Astrocyte (in vitro differentiated cells and primary cell): ENCODE data around the gene SNRNP40. TPM values are rescaled to one million over a fixed set of nuclear protein-coding genes. Genes with fewer than 3 reads are reported as not detected.

Experiments used
- DNase-seq: peaks from one replicate; pipeline ENCODE4 v3.0.0-alpha.2; 2010; ENCODE audit warnings: low read depth
- FAIRE-seq: peaks from 2 replicates; lab custom pipeline; 2011; peaks lifted over from hg19 to GRCh38; lab: Jason Lieb, UNC
- H2AFZ ChIP-seq: 2 replicates; pipeline ENCODE4 v1.6.0; 2012; ENCODE audit warnings: low read depth, low read length, inconsistent platforms
- H3K27ac ChIP-seq: 2 replicates; pipeline ENCODE4 v1.5.1; 2011; ENCODE audit warnings: low read depth, low read length, inconsistent platforms
- H3K27me3 ChIP-seq: 2 replicates; pipeline ENCODE4 v1.6.0; 2011; ENCODE audit warnings: low read length, inconsistent platforms; ENCODE audit not compliant: insufficient read depth
- H3K36me3 ChIP-seq: 2 replicates; pipeline ENCODE4 v1.5.1; 2011; ENCODE audit warnings: low read length, inconsistent platforms; ENCODE audit not compliant: insufficient read depth
- H3K4me1 ChIP-seq: 2 replicates; pipeline ENCODE4 v1.5.1; 2011; ENCODE audit warnings: low read length, inconsistent platforms; ENCODE audit not compliant: insufficient read depth
- H3K4me2 ChIP-seq: 2 replicates; pipeline ENCODE4 v1.6.0; 2012; ENCODE audit warnings: low read length, inconsistent platforms
- H3K4me3 ChIP-seq: 2 replicates; pipeline ENCODE4 v1.5.1; 2011; ENCODE audit warnings: low read depth, mild to moderate bottlenecking, low read length, inconsistent platforms; ENCODE audit not compliant: insufficient read depth
- H3K79me2 ChIP-seq: 2 replicates; pipeline ENCODE4 v1.6.0; 2012; ENCODE audit warnings: mild to moderate bottlenecking, low read length, inconsistent platforms; ENCODE audit not compliant: insufficient read depth
- H3K9ac ChIP-seq: 2 replicates; pipeline ENCODE4 v1.6.0; 2012; ENCODE audit warnings: mild to moderate bottlenecking, low read length, inconsistent platforms
- H3K9me3 ChIP-seq: 2 replicates; pipeline ENCODE4 v1.5.1; 2012; ENCODE audit warnings: low read depth, mild to moderate bottlenecking, low read length, inconsistent platforms; ENCODE audit not compliant: insufficient read depth
- H4K20me1 ChIP-seq: 2 replicates; pipeline ENCODE4 v1.6.0; 2012; ENCODE audit warnings: low read length, inconsistent platforms; ENCODE audit not compliant: insufficient read depth
- H3K27ac Mint-ChIP-seq: one replicate; pipeline ENCODE4 v1.8.0; 2021; ENCODE audit warnings: mild to moderate bottlenecking, mixed read lengths; ENCODE audit not compliant: unreplicated experiment
- H3K27me3 Mint-ChIP-seq: one replicate; pipeline ENCODE4 v1.8.0; 2021; ENCODE audit warnings: low read depth, mixed read lengths; ENCODE audit not compliant: unreplicated experiment
- H3K36me3 Mint-ChIP-seq: one replicate; pipeline ENCODE4 v1.8.0; 2021; ENCODE audit warnings: low read depth, mixed read lengths; ENCODE audit not compliant: unreplicated experiment
- H3K4me1 Mint-ChIP-seq: one replicate; pipeline ENCODE4 v1.8.0; 2021; ENCODE audit warnings: low read depth, mixed read lengths; ENCODE audit not compliant: unreplicated experiment
- H3K4me3 Mint-ChIP-seq: one replicate; pipeline ENCODE4 v1.8.0; 2021; ENCODE audit warnings: mild to moderate bottlenecking, moderate library complexity, mixed read lengths; ENCODE audit not compliant: unreplicated experiment
- H3K9me3 Mint-ChIP-seq: one replicate; pipeline ENCODE4 v1.8.0; 2021; ENCODE audit warnings: mild to moderate bottlenecking, mixed read lengths; ENCODE audit not compliant: unreplicated experiment
- EZH2 ChIP-seq: IDR thresholded peaks from 2 replicates; pipeline ENCODE4 v1.6.1; 2012; ENCODE audit warnings: mild to moderate bottlenecking, low read length, inconsistent platforms; ENCODE audit not compliant: insufficient read depth
- total RNA-seq: library from RNA; stranded (reverse); gene quantifications from 2 replicates; pipeline ENCODE4 v1.2.1, GENCODE V29; 2021
- TF ChIP-seq, protein P1 (sequence below): IDR thresholded peaks from 2 replicates; pipeline ENCODE4 v1.5.1; 2011; ENCODE audit warnings: low read depth, mild to moderate bottlenecking, inconsistent platforms, low read length, moderate library complexity; ENCODE audit not compliant: insufficient read depth

The SNRNP40 gene
- total RNA-seq, 1 donor from 2014 or later: 42.0 TPM

DNA sequence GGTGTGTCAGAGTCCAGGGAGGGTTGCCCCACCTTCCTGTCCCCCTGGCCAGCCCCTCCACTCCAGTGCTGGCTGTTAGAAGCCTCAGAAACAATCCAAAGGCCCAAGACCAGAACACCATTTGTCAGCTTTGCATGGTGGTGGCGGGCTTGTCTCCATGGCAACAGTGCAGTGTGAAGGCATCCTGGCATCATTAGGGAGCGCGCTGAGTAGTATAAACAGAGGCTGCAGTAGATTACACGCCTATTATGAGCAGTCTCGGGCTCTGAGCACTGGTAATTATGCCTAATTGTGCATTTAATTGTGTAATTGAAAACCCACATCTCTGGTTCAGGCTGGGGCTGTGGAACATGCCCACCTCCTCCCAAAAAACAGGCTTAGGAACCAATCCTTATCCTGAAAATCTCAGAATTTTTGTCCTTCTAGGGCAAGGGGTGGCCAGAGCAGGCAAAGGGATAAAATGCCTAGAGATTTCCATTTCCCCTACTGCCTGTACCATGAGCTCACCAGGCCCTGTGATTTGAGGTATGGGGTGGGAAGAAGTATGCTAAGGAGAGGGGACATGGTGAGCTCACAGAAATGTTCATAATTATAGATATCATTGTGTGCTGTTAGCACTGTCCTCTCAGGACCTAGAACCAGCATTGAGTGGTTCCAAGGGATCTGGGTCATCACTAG is 68.6 kb downstream of the SNRNP40 start:
- no peaks in the 10 kb centered on the region for H3K79me2 ChIP-seq
- Mint-ChIP-seq H3K36me3 (peaks cover 3% of the 10 kb centered on the region), H3K9me3 (no peaks in the 10 kb centered on the region), H3K4me1 (no peaks in the 10 kb centered on the region), H3K27ac (no peak overlapping the region), H3K4me3 (no peak overlapping the region), H3K27me3 (peaks cover 24% of the 10 kb centered on the region)
- no peak for FAIRE-seq
- DNase-seq: peak; percentile 12
- H3K9me3 ChIP-seq: no peaks in the 10 kb centered on the region
- peaks cover 17% of the 10 kb centered on the region for H3K27me3 ChIP-seq
- no peak overlapping the region for H3K4me2 ChIP-seq
- H3K27ac ChIP-seq: no peak overlapping the region
- H3K36me3 ChIP-seq: no peaks in the 10 kb centered on the region
- no peaks in the 10 kb centered on the region for H3K4me1 ChIP-seq
- H2AFZ ChIP-seq: no peak overlapping the region
- no peak overlapping the region for H3K4me3 ChIP-seq
- no peaks in the 10 kb centered on the region for H4K20me1 ChIP-seq
- H3K9ac ChIP-seq: no peak overlapping the region
- TF ChIP-seq EZH2: no peak
- TF ChIP-seq, protein P1, sequence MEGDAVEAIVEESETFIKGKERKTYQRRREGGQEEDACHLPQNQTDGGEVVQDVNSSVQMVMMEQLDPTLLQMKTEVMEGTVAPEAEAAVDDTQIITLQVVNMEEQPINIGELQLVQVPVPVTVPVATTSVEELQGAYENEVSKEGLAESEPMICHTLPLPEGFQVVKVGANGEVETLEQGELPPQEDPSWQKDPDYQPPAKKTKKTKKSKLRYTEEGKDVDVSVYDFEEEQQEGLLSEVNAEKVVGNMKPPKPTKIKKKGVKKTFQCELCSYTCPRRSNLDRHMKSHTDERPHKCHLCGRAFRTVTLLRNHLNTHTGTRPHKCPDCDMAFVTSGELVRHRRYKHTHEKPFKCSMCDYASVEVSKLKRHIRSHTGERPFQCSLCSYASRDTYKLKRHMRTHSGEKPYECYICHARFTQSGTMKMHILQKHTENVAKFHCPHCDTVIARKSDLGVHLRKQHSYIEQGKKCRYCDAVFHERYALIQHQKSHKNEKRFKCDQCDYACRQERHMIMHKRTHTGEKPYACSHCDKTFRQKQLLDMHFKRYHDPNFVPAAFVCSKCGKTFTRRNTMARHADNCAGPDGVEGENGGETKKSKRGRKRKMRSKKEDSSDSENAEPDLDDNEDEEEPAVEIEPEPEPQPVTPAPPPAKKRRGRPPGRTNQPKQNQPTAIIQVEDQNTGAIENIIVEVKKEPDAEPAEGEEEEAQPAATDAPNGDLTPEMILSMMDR: no peak

DNA sequence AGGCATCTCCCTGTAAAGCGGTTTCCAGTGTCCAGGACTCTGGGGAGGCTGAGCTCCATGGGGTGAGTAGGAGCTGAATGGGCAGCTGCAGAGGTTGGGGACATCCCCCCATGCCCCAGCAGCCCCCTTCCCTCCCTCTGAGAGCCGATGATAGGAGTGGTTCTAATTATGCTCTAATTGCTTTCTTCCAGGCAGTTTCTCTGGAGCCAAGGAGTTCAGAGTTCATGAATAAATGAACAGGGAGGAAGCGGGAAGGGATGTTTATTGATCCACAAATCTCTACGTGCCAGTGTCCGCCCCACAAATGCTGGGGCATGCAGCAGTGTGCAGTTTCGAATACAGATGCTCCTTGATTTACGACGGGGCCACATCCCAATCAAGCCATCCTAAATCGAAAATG is 72.5 kb downstream of the SNRNP40 start:
- H3K4me3 ChIP-seq: no peak overlapping the region
- peaks cover 3% of the 10 kb centered on the region for H3K36me3 Mint-ChIP-seq
- H3K4me1 Mint-ChIP-seq: no peaks in the 10 kb centered on the region
- TF ChIP-seq EZH2: no peak
- TF ChIP-seq, protein P1: no peak
- peaks cover 22% of the 10 kb centered on the region for H3K27me3 Mint-ChIP-seq
- DNase-seq (no peak), FAIRE-seq (no peak)
- no peak overlapping the region for H3K9ac ChIP-seq
- no peak overlapping the region for H3K27ac Mint-ChIP-seq
- no peaks in the 10 kb centered on the region for H3K9me3 ChIP-seq
- no peak overlapping the region for H2AFZ ChIP-seq
- H3K27me3 ChIP-seq: peaks cover 17% of the 10 kb centered on the region
- no peak overlapping the region for H3K4me2 ChIP-seq
- H3K4me3 Mint-ChIP-seq: no peak overlapping the region
- no peaks in the 10 kb centered on the region for H3K36me3 ChIP-seq
- no peak overlapping the region for H3K27ac ChIP-seq
- H3K4me1 ChIP-seq: no peaks in the 10 kb centered on the region
- no peaks in the 10 kb centered on the region for H3K9me3 Mint-ChIP-seq
- no peaks in the 10 kb centered on the region for H3K79me2 ChIP-seq
- H4K20me1 ChIP-seq: no peaks in the 10 kb centered on the region

DNA sequence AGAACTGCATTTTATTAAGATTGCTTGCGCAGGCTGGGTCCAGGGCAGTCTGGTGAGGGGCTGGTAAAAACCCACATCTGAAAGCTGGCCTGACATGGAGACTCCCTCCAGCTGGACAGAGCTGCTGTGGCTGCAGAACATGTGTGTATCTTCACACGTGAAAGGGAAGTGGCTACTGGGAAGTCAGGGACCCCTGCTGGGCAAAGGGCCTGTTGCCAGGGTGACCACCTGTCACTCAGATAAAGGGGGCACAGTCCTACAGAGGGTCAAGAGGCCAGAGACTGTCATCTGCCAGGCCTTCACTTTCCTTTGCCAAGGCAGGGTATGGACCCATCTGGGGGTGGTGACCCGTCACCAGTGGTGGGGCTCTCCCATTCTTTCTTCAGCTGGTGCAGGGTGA is 74.4 kb downstream of the SNRNP40 start:
- FAIRE-seq (no peak), DNase-seq (no peak)
- Mint-ChIP-seq H3K27me3 (peaks cover 16% of the 10 kb centered on the region), H3K9me3 (no peaks in the 10 kb centered on the region), H3K27ac (no peak overlapping the region), H3K4me1 (peaks cover 3% of the 10 kb centered on the region), H3K36me3 (peaks cover 1% of the 10 kb centered on the region), H3K4me3 (no peak overlapping the region)
- H4K20me1 ChIP-seq: no peaks in the 10 kb centered on the region
- H3K4me3 ChIP-seq: no peak overlapping the region
- H3K4me1 ChIP-seq: no peaks in the 10 kb centered on the region
- no peak overlapping the region for H3K9ac ChIP-seq
- H3K36me3 ChIP-seq: no peaks in the 10 kb centered on the region
- H2AFZ ChIP-seq: no peak overlapping the region
- H3K9me3 ChIP-seq: no peaks in the 10 kb centered on the region
- no peak overlapping the region for H3K4me2 ChIP-seq
- peaks cover 16% of the 10 kb centered on the region for H3K27me3 ChIP-seq
- H3K79me2 ChIP-seq: no peaks in the 10 kb centered on the region
- TF ChIP-seq, protein P1: no peak
- no peak for TF ChIP-seq EZH2
- H3K27ac ChIP-seq: no peak overlapping the region
